GM06990 (cell line): ENCODE results near the gene DPEP2NB.

Experiments
- DNase-seq: peaks from one replicate; pipeline ENCODE4 v3.0.0-alpha.2; 2011; ENCODE audit not compliant: insufficient read length; ENCODE audit errors: extremely low read depth
- H3K27me3 ChIP-seq: replicated peaks from 2 replicates; pipeline ENCODE4 v1.6.0; 2011; ENCODE audit warnings: low read length; ENCODE audit not compliant: control insufficient read depth, insufficient read depth
- H3K36me3 ChIP-seq: 2 replicates; pipeline ENCODE4 v1.5.1; 2011; ENCODE audit warnings: low read length; ENCODE audit not compliant: control insufficient read depth, insufficient read depth
- H3K4me3 ChIP-seq: replicated peaks from 2 replicates; pipeline ENCODE4 v1.5.1; 2011; ENCODE audit warnings: low read depth, mild to moderate bottlenecking, control low read depth, low read length
- TF ChIP-seq, protein P1 (sequence below): IDR thresholded peaks from 2 replicates; pipeline ENCODE4 v1.5.1; 2011; ENCODE audit warnings: low read length, control low read depth, mild to moderate bottlenecking, inconsistent platforms; ENCODE audit not compliant: insufficient read depth, poor library complexity, severe bottlenecking

Gene DPEP2NB

DNA sequence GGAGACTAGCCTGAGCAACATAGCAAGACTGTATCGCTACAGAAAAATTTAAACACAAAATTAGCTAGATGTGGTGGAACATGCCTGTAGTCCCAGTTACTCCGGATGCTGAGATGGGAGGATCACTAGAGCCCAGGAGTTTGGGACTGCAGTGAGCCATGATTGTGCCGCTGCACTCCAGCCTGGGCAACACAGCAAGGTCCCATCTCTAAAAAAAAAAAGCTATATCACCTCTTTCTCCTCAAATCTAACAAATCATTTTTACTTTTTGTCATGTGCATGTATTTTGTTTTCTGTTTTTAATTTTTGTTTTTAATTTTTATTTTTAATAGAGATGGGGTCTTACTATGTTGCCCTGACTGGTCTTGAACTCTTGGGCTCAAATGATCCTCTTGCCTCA is 13.3 kb upstream of the DPEP2NB start:
- Histone ChIP-seq H3K4me3 (no peak overlapping the region), H3K27me3 (no peaks in the 10 kb centered on the region), H3K36me3 (peaks cover 9% of the 10 kb centered on the region)
- no peak for DNase-seq
- TF ChIP-seq, protein P1, sequence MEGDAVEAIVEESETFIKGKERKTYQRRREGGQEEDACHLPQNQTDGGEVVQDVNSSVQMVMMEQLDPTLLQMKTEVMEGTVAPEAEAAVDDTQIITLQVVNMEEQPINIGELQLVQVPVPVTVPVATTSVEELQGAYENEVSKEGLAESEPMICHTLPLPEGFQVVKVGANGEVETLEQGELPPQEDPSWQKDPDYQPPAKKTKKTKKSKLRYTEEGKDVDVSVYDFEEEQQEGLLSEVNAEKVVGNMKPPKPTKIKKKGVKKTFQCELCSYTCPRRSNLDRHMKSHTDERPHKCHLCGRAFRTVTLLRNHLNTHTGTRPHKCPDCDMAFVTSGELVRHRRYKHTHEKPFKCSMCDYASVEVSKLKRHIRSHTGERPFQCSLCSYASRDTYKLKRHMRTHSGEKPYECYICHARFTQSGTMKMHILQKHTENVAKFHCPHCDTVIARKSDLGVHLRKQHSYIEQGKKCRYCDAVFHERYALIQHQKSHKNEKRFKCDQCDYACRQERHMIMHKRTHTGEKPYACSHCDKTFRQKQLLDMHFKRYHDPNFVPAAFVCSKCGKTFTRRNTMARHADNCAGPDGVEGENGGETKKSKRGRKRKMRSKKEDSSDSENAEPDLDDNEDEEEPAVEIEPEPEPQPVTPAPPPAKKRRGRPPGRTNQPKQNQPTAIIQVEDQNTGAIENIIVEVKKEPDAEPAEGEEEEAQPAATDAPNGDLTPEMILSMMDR, result no peak

DNA sequence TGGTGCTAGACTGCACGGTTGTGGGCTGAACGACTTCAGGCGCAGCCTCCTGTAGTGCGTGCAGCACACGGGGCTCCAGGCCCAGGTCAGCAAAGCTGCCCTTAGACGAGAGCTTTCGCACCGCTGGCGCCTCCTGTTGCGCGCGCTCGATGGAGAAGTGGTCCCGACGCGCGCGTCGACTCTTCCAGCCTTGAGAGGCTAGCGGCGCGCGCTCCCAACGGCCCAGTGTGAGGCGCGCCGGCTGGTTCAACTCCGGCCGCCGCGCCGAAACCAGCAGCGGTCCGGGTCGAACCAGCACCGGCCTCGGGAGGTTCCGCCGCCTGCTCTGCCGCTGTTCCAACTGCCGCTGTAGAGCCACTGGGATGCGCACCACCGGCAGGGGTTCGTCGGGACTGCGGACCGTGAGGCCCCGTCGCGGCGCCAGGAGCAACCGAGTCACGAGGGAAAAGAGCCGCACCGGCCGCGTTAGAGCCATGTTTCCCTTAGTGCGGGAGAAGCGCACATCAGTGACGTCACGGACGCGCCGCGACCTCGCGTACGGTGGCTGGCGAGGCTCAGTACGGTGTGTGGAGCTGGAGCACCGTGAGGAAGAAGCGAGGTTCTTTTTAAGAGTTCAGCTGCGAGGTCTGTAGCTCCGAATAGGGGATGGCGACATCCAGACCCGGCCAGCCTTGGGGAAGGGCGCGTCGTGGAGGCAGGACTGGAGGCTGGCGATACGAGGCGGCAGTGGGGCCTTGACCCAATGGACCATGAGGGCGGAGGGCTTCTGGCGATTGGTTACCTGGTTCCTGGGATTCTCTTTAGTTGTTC is 7.2 kb upstream of the DPEP2NB start, which contains the start of the genes DDX28 and DUS2:
Gene DDX28, minus strand, starts transcription at position 505 of the 810 bp plus-strand sequence. Its CDS starts 30 bp downstream, at position 475.
Gene DUS2, plus strand, starts transcription at position 557 of the 810 bp plus-strand sequence. CDS start 14,740 bp downstream, outside the sequence.
- peak within 1 kb of the TSS; percentile 90 for H3K4me3 ChIP-seq
- peaks cover 4% of the 10 kb centered on the region for H3K36me3 ChIP-seq
- TF ChIP-seq, protein P1, result no peak
- DNase-seq, result peak; percentile 97
- no peaks in the 10 kb centered on the region for H3K27me3 ChIP-seq

DNA sequence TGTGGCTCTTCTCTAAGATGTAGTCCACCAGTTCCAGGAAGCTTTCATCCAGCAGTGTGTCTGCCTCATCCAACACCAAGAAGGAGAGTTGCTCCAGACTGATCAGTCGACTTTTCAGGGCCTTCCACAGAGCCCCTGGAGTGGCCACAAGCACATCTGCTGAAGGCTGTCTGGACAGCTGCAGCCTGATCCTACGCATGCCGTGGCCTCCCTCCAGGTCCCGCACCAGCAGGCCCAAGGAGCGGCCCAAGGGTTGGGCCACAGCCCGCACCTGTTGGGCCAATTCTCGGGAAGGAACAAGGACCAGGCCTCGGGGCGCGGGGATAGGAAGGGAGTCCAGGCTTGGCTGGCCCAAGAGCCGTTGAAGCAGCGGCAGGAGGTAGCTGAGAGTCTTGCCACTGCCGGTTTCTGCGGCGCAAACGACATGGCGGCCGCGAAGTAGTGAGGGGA is 6.6 kb upstream of the DPEP2NB start:
- Histone ChIP-seq H3K36me3 (peaks cover 4% of the 10 kb centered on the region; the same call in 1 of the 2 replicates), H3K4me3 (peak overlapping the region; percentile 90), H3K27me3 (no peaks in the 10 kb centered on the region)
- DNase-seq, result no peak
- TF ChIP-seq, protein P1, result no peak

DNA sequence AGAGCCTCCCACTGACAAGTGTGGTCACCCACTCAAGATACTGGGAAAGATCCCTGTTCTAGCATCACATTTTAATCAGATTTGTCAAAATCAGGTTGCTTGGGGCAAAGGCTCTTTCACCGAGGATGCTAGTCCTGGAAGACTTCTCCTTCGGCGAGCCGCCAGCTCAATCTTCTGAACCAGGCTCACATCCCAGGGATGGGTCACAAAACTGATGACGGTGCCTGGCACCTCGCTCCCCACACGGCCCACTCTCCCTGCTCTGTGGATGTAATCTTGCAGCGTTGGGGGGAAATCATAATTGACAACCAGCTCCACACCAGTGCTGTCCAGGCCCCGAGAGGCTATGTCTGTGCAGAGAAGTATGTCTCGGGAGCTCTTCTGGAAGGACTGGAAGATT is 5.8 kb upstream of the DPEP2NB start:
- Histone ChIP-seq H3K4me3 (no peak overlapping the region; the same call in 1 of the 2 replicates), H3K36me3 (0 out of 2 replicates have a peak, but pooled peaks cover 1% of the 10 kb centered on the region), H3K27me3 (no peaks in the 10 kb centered on the region)
- TF ChIP-seq, protein P1, result no peak
- DNase-seq, result no peak

DNA sequence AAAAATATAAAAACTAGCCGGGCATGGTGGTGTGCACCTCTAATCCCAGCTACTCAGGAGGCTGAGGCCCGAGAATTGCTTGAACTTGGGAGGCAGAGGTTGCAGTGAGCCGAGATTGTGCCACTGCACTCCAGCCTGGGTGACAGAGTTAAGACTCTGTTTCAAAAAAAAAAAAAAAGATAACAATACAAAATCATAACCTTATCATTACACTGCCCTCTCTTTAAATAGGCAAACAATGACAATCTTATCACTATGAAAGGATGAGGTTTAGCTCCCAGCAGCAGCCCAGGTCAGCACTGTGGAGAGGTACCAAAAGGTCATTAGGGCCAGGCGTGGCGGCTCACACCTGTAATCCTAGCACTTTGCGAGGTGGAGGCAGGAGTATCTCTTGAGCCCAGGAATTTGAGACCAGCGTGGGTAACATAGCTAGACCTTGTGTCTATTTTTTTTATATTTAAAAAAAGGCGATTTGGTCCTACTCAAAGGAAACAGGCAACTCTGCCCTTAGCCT is 3.5 kb upstream of the DPEP2NB start:
- Histone ChIP-seq H3K4me3 (no peak overlapping the region), H3K36me3 (no peaks in the 10 kb centered on the region), H3K27me3 (no peaks in the 10 kb centered on the region; the same call in 1 of the 2 replicates)
- no peak for DNase-seq
- TF ChIP-seq, protein P1, result no peak
